ENCODE measurements around the gene KCNE3.

DNA sequence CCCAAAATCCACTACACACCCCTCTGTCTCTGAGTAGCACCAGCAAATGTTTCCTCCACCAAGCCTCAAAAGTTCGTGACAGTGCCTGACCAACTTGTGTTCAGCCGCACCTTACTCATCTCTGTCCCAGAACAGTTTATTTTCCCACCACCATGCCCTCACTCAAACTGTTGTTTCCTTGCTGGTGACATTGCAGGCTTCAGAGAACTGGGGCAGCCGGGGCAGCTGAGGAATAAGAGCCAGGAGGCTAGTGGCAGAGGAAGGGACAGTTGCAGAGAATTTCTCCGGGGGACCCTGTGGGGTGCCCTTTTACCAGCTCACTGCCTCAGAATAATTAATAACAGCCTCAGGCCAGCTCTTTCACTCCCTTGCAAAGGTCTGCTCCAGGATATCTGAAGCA, 709 bp upstream of the KCNE3 start:
- no peak for TF ChIP-seq POLR2A (IDR thresholded peaks at IDR 0.05)
- TF ChIP-seq, protein P1, sequence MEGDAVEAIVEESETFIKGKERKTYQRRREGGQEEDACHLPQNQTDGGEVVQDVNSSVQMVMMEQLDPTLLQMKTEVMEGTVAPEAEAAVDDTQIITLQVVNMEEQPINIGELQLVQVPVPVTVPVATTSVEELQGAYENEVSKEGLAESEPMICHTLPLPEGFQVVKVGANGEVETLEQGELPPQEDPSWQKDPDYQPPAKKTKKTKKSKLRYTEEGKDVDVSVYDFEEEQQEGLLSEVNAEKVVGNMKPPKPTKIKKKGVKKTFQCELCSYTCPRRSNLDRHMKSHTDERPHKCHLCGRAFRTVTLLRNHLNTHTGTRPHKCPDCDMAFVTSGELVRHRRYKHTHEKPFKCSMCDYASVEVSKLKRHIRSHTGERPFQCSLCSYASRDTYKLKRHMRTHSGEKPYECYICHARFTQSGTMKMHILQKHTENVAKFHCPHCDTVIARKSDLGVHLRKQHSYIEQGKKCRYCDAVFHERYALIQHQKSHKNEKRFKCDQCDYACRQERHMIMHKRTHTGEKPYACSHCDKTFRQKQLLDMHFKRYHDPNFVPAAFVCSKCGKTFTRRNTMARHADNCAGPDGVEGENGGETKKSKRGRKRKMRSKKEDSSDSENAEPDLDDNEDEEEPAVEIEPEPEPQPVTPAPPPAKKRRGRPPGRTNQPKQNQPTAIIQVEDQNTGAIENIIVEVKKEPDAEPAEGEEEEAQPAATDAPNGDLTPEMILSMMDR (IDR thresholded peaks at IDR 0.05) = no peak

Measured in esophagus squamous epithelium (tissue), 4 donors.